ENCODE data around the gene HLA-E.

DNA sequence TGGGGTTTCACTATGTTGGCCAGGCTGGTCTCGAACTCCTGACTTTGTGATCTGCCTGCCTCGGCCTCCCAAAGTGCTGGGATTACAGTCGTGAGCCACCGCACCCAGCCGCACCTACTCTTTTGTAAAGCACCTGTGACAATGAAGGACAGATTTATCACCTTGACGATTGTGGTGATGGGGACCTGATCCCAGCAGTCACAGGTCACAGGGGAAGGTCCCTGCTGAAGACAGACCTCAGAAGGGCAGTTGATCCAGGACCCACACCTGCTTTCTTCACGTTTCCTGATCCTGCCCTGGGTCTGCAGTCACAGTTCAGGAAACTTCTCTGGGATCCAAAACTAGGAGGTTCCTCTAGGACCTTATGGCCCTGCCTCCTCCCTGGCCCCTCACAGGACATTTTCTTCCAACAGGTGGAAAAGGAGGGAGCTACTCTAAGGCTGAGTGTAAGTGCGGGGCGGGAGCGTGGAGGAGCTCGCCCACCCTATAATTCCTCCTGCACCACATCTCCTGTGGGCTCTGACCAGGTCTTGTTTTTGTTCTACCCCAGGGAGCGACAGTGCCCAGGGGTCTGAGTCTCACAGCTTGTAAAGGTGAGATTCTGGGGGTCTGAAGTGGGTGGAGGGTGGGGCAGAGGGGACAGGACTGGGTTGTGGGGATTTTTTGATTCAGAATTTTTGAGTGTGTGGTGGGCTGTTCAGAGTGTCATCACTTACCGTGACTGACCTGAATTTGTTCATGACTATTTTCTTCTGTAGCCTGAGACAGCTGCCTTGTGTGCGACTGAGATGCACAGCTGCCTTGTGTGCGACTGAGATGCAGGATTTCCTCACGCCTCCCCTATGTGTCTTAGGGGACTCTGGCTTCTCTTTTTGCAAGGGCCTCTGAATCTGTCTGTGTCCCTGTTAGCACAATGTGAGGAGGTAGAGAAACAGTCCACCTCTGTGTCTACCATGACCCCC is 3.0 kb downstream of the HLA-E start:
- TF ChIP-seq, protein P1, sequence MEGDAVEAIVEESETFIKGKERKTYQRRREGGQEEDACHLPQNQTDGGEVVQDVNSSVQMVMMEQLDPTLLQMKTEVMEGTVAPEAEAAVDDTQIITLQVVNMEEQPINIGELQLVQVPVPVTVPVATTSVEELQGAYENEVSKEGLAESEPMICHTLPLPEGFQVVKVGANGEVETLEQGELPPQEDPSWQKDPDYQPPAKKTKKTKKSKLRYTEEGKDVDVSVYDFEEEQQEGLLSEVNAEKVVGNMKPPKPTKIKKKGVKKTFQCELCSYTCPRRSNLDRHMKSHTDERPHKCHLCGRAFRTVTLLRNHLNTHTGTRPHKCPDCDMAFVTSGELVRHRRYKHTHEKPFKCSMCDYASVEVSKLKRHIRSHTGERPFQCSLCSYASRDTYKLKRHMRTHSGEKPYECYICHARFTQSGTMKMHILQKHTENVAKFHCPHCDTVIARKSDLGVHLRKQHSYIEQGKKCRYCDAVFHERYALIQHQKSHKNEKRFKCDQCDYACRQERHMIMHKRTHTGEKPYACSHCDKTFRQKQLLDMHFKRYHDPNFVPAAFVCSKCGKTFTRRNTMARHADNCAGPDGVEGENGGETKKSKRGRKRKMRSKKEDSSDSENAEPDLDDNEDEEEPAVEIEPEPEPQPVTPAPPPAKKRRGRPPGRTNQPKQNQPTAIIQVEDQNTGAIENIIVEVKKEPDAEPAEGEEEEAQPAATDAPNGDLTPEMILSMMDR (IDR thresholded peaks at IDR 0.05), result no peak
- no peak for TF ChIP-seq POLR2A (IDR thresholded peaks at IDR 0.05)
